Lower leg skin (tissue), 4 donors: ENCODE measurements around the gene NDST1. TPM values are rescaled to one million over a fixed set of nuclear protein-coding genes. Genes with fewer than 3 reads are reported as not detected.
"Not testable (repeated sequence)": the region's sequence is repeated elsewhere in the genome, so short reads cannot be mapped to it uniquely, and the experiment has no call there.

ENCODE experiments used
- DNase-seq, 2 donors: peaks; one replicate each; pipeline ENCODE4 v3.0.0-alpha.2; 2019; ENCODE audit warnings: low spot score in 2 of 2
- H3K4me3 ChIP-seq: fragments of 200-600 bp; sonication (generic); 2 replicates; pipeline ENCODE4 v1.5.1; 2017; ENCODE audit warnings: mild to moderate bottlenecking, low read depth; ENCODE audit not compliant: poor library complexity, severe bottlenecking
- POLR2A ChIP-seq, 2 donors: fragments of 450-650 bp; IDR thresholded peaks; one replicate each; pipeline ENCODE4 v1.6.1; 2016 to 2017; ENCODE audit warnings: antibody characterized with exemption in 2 of 2, mild to moderate bottlenecking in 1 of 2, moderate library complexity in 1 of 2
- WGBS, 2 donors: methylation state at CpG; one replicate each; pipeline ENCODE4 v1.1.5; 2018; 5-methylcytosine and 5-hydroxymethylcytosine counted together
- intact Hi-C: fragments of 100-400 bp; cut with DNase I; formaldehyde crosslinking; loops from one replicate; pipeline ENCODE4 v1.15.0; 2023; ENCODE audit warnings: low total_unique reads
- total RNA-seq, 4 donors: library from RNA; depleted of rRNA; stranded (reverse); fragments of >200 nt; gene quantifications; one replicate each; pipeline ENCODE4 v1.1.0, GENCODE V29; 2016
- TF ChIP-seq, protein P1 (sequence below), 3 donors: fragments of 450-650 bp; IDR thresholded peaks; one replicate each; pipeline ENCODE4 v1.5.1; 2016; ENCODE audit warnings: antibody characterized with exemption in 3 of 3, mild to moderate bottlenecking in 3 of 3, moderate library complexity in 2 of 3

Gene NDST1
- total RNA-seq, 4 donors from 2014 or later, result 62.9 to 127 (median 115) TPM

DNA sequence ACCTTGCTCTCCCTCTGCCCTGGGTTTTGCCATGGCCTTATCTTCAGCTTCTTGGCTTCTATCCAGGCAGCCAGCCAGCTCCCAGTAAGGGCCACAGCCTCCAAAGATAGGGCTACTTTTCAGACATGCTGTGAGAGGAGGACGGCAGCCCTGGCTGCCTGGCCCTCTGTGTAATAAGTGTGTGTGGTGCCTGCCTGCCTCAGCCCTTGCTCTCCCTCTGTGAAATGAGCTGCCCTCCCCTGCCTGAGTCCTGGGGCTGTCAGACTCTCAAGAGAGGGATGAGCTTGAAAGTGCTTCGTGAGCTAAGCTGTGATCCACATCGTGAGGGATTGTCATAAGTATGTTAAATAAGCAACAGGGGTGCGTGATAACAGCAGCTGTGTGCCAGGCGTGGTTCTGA lies 8.1 kb downstream of the NDST1 start:
- intact Hi-C loops, result no loop called here
- DNase-seq, result no peak
- no peak for TF ChIP-seq POLR2A (IDR thresholded peaks at IDR 0.05)
- no peak overlapping the region for H3K4me3 ChIP-seq
- 63 to 72% methylated on average over 5 of the region's 5 CpGs for WGBS, 2 donors

DNA sequence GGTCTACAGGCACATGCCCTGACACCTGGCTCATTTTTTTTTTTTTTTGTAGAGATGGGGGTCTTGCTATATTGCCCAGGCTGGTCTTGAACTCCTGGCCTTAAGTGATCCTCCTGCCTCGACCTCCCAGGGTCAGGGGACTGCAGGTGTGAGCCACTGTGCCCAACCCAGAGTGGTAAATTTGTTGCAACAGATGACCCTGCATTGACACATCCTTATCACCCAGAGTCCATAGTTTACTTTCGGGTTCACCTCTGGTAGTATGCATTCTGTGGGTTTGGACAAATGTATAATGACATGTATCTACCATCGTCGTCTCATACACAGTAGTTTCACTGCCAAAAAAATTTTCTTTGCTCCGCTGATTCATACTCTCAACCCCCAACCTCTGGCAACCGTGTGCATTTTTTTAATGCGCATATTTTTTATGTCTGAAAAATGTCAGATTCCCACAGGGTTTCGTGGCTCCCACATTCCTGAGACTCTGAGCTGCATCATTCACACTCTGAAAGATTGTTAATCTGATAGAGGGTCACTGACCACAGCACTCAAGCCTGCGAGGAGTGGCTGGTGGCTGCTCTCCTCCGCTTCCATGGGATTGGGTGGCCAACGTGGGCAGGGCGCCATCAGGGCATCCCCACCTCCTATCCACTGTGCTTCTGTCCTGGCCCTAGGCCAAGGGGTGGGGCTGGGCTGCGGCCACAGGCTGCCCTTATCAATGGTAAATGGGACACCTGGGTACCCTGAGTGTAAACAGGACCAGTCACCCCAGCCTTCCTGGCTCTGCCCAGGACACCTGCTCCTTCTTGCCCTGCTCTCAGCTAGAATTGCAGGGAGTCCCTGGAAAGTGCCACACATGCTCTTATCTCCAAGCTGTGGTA lies 9.6 kb downstream of the NDST1 start:
- intact Hi-C loops, result no loop called here
- no peak for DNase-seq
- WGBS, 2 donors, result 28 to 33% methylated on average over 13 of the region's 13 CpGs
- no peak overlapping the region for H3K4me3 ChIP-seq
- no peak for TF ChIP-seq POLR2A (IDR thresholded peaks at IDR 0.05)
- TF ChIP-seq, protein P1, sequence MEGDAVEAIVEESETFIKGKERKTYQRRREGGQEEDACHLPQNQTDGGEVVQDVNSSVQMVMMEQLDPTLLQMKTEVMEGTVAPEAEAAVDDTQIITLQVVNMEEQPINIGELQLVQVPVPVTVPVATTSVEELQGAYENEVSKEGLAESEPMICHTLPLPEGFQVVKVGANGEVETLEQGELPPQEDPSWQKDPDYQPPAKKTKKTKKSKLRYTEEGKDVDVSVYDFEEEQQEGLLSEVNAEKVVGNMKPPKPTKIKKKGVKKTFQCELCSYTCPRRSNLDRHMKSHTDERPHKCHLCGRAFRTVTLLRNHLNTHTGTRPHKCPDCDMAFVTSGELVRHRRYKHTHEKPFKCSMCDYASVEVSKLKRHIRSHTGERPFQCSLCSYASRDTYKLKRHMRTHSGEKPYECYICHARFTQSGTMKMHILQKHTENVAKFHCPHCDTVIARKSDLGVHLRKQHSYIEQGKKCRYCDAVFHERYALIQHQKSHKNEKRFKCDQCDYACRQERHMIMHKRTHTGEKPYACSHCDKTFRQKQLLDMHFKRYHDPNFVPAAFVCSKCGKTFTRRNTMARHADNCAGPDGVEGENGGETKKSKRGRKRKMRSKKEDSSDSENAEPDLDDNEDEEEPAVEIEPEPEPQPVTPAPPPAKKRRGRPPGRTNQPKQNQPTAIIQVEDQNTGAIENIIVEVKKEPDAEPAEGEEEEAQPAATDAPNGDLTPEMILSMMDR (IDR thresholded peaks at IDR 0.05), result no peak

DNA sequence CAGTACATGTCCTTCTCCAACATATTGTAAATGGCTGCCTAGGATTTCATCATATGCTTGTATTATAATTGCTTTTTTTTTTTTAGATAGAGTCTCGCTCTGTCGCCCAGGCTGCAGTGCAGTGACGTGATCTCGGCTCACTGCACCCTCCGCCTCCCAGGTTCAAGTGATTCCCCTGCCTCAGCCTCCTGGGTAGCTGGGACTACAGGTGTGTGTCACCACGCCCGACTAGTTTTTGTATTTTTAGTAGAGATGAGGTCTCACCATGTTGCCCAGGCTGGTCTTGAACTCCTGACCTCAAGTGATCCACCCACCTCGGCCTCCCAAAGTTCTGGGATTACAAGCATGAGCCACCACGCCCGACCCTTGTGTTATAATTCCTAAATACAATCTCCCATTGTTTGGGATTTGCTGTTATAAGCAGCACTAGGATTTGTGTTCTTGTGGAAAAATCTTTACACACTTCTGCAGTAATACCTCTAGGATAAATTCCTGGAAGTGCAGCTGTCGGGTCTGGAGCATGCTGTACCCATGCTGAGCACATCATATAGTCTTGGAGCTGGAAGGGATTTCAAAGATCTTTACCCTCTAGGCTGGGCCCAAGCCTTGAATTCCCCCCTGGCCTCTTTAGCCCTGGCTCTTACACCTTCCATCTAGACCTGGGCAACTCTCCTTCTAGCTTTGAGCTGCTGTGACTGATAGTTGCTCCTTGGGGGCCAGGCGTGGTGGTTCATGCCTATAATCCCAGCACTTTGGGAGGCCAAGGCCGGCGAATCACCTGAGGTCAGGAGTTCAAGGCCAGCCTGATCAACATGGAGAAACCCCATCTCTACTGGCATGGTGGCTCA lies 11.0 kb downstream of the NDST1 start:
- H3K4me3 ChIP-seq, DNase-seq, intact Hi-C loops: not testable (repeated sequence)
- WGBS, 2 donors, result 76 to 77% methylated on average over 14 of the region's 14 CpGs

DNA sequence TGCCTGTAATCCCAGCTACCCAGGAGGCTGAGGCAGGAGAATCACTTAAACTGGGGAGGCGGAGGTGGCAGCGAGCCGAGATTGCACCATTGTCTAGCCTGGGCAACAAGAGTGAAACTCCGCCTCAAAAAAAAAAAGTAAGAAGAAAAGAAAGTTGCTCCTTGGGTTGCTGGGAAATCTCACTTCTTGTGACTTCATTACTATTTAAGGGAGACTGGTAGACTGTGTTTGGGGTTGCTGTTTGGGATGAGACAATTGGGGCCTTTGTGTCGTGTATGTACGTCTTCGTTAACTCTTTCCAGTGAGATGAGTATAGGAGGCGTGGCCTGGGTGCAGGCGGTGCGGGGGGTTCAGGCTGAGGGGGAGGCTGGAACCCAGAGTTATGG lies 11.6 kb downstream of the NDST1 start:
- no peak for DNase-seq
- TF ChIP-seq, protein P1 (IDR thresholded peaks at IDR 0.05), result no peak
- TF ChIP-seq POLR2A (IDR thresholded peaks at IDR 0.05), result no peak
- intact Hi-C loops, result no loop called here
- no peak overlapping the region for H3K4me3 ChIP-seq
- 76% methylated on average over 10 of the region's 10 CpGs for WGBS, 2 donors

DNA sequence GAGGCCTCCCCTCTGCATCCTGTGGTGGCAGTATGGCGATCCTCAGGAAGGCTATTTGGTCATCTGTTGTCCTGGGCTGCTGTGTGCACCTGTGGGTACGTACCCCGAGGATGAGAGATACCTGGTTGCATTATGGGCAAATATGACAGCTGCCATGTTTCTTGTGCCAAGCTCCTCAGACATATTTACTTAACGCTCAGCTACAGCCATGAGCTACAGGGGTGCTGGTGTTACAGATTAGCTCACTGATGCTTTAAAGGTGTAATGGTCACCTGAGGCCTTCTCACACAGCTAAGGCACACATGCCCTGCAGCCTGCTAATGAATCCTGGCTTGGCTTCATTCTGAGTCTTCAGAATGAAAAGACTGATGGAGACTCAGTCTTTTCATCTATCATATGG lies 12.0 kb downstream of the NDST1 start:
- TF ChIP-seq, protein P1 (IDR thresholded peaks at IDR 0.05), result no peak
- TF ChIP-seq POLR2A (IDR thresholded peaks at IDR 0.05), result no peak
- DNase-seq, result no peak
- H3K4me3 ChIP-seq, result no peak overlapping the region
- intact Hi-C loops, result no loop called here
- 89 to 91% methylated on average over 4 of the region's 4 CpGs for WGBS, 2 donors

DNA sequence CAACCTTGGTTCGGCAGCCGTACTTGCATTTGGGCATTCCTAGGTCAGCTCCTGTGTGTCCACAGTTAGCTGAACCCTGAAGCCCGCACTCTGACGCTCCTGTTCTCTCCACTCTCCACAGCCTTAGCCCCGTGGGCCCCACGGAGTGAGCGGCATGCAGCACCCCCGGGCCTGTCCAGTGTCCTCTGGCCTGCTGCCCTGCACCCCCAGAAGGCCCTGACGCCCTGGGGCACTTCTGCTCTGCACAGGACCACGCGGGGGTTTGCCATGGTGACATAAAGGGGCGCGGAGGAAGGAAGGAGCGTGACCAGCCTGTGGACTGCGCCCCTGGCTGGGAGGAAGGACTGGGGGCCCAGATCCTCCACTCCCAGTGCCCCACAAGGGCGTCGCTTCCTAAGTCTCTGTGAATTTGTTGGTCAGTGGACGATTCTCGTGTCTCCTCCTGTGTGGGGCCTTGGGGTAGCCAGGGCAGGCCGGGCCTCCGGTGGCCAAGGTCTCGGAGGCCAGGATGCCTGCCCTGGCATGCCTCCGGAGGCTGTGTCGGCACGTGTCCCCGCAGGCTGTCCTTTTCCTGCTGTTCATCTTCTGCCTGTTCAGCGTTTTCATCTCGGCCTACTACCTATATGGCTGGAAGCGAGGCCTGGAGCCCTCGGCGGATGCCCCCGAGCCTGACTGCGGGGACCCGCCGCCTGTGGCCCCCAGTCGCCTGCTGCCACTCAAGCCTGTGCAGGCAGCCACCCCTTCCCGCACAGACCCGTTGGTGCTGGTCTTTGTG lies 13.0 kb downstream of the NDST1 start:
- intact Hi-C loops, result no loop called here
- TF ChIP-seq, protein P1 (IDR thresholded peaks at IDR 0.05), result no peak
- TF ChIP-seq POLR2A (IDR thresholded peaks at IDR 0.05), result no peak
- DNase-seq, result no peak
- no peak overlapping the region for H3K4me3 ChIP-seq
- 71 to 73% methylated on average over 32 to 38 of the region's 38 CpGs for WGBS, 2 donors
